HL-60/S4 treated with phorbol 12-myristate 13-acetate at 8.2 ng/mL for 4 days and 3 days (cell line): ENCODE results near the gene COL11A2.
"Not testable (repeated sequence)": the region's sequence is repeated elsewhere in the genome, so short reads cannot be mapped to it uniquely, and the experiment has no call there.

ENCODE experiments used
- in situ Hi-C: fragments of 300-500 bp; cut with MboI; formaldehyde crosslinking; loops from 2 replicates; pipeline ENCODE4 v1.15.0; 2022; ENCODE audit warnings: low sequenced_read_pairs

The COL11A2 gene

GRCh38 chr6:33192105-33192646, at the start of gene COL11A2:
TSS of gene COL11A2 (minus strand) at chr6:33192467. CDS start at chr6:33192240, 227 bp downstream.
- in situ Hi-C loops: no loop called here

- in situ Hi-C loops: no loop called here
These were observed 49.7 kb upstream of the COL11A2 start for GRCh38 chr6:33241968-33242367.

- in situ Hi-C loops: no loop called here
These were observed 45.5 kb upstream of the COL11A2 start for GRCh38 chr6:33237741-33238140.

GRCh38 chr6:33236852-33237251, 44.6 kb upstream of the COL11A2 start:
- in situ Hi-C loops: no loop called here

- in situ Hi-C loops: no loop called here
These were observed 44.1 kb upstream of the COL11A2 start for GRCh38 chr6:33236328-33236727.

- in situ Hi-C loops: no loop called here
These were observed 43.0 kb upstream of the COL11A2 start for GRCh38 chr6:33235221-33235634.

- in situ Hi-C loops: not testable (repeated sequence)
These were observed 34.3 kb upstream of the COL11A2 start for GRCh38 chr6:33226503-33227120.

- in situ Hi-C loops: no loop called here
These were observed 25.4 kb upstream of the COL11A2 start for GRCh38 chr6:33217681-33218080.

GRCh38 chr6:33217246-33217645, 25.0 kb upstream of the COL11A2 start:
- in situ Hi-C loops: no loop called here

- in situ Hi-C loops: no loop called here
These were observed 23.9 kb upstream of the COL11A2 start for GRCh38 chr6:33216117-33216649.

- in situ Hi-C loops: no loop called here
These were observed 23.2 kb upstream of the COL11A2 start for GRCh38 chr6:33215271-33216116.

- in situ Hi-C loops: no loop called here
These were observed 21.7 kb upstream of the COL11A2 start for GRCh38 chr6:33213989-33214335.

GRCh38 chr6:33213166-33213988, 21.1 kb upstream of the COL11A2 start:
- in situ Hi-C loops: no loop called here

- in situ Hi-C loops: no loop called here
These were observed 20.5 kb upstream of the COL11A2 start for GRCh38 chr6:33212857-33213165.

- in situ Hi-C loops: no loop called here
These were observed 19.6 kb upstream of the COL11A2 start for GRCh38 chr6:33211666-33212422.

- in situ Hi-C loops: no loop called here
These were observed 18.9 kb upstream of the COL11A2 start for GRCh38 chr6:33211136-33211535.

- in situ Hi-C loops: no loop called here
These were observed 17.6 kb upstream of the COL11A2 start for GRCh38 chr6:33209856-33210255.

GRCh38 chr6:33208091-33208967, 16.1 kb upstream of the COL11A2 start, which contains the start of gene RING1:
TSS of gene RING1 (plus strand) at chr6:33208500. CDS start at chr6:33208823, 323 bp downstream.
- in situ Hi-C loops: no loop called here

- in situ Hi-C loops: no loop called here
These were observed 15.4 kb upstream of the COL11A2 start for GRCh38 chr6:33207552-33208090.
